Activated naive CD8-positive, alpha-beta T cell treated with anti-CD3 and anti-CD28 coated beads, Interleukin-2, amount 50 U/mL, for 16 hours (primary cell): ENCODE data around the gene NUDT8.
"Not testable (repeated sequence)": the region's sequence is repeated elsewhere in the genome, so short reads cannot be mapped to it uniquely, and the experiment has no call there.

Source experiments
- DNase-seq: peaks from one replicate; pipeline ENCODE4 v3.0.0-alpha.2; 2020; ENCODE audit warnings: low read depth, low spot score

Gene NUDT8

DNA sequence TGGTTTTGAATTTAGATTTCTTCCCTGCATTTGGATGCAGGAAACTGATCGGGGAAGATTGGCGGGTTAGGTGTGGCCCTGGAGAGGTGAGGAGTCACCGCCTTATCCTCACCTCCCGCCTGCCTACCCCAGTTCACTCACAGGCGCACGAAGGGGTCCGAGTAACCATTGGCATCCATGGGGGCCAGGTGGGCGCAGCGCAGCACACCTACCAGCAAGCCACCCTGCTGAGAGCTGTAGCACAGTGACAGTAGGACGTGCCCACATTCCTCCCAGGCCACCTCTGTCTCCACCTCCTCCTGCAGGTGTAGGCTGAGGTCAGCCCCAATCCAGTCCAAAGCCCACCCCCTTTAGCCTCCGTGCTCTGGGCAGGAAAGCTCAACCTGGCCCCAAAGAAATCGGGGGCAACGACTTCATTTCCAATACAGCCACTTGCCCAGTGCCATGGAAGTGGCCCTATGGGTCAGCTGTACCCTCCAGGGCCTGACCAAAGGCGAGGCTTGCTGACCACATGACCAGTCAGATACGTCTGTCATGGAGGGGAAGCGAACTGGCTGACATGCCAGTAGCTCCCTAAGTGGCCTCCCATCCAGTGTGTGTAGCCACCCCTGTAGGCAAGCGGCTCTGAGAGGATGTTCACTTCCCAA, 16.3 kb downstream of the NUDT8 start:
- DNase-seq: no peak

GRCh38 chr11:67612751-67613150, 17.0 kb downstream of the NUDT8 start:
- DNase-seq: no peak

DNA sequence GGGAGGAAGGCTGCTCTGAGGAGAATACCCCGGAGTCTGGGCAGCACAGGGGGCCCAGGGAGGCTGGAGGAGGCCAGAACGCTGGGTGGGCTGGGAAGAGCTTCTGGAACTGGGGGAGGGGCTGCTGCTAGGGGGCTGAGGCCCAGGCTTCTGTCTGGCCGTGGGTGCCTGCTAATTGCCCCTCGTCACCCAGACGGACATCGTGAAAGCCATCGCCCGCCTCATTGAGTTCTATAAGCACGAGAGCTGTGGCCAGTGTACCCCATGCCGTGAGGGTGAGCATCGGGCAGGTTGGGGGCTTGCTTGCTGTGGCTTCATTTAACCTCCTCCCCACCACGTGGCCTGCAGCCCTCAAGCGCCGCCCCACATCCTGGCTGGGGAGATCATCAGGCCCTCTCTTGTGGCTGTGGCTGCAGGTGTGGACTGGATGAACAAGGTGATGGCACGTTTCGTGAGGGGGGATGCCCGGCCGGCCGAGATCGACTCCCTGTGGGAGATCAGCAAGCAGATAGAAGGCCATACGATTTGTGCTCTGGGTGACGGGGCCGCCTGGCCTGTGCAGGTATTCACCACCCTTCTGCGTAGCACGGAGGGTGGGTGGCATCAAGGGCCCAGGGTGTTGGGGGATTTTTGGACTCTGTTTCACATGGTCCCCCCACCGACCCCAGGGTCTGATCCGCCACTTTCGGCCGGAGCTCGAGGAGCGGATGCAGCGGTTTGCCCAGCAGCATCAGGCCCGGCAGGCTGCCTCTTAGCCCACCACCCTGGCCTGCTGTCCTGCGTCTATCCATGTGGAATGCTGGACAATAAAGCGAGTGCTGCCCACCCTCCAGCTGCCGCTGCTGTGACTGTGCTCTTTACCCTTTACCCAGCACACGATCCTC, 17.8 kb downstream of the NUDT8 start:
- DNase-seq: no peak

DNA sequence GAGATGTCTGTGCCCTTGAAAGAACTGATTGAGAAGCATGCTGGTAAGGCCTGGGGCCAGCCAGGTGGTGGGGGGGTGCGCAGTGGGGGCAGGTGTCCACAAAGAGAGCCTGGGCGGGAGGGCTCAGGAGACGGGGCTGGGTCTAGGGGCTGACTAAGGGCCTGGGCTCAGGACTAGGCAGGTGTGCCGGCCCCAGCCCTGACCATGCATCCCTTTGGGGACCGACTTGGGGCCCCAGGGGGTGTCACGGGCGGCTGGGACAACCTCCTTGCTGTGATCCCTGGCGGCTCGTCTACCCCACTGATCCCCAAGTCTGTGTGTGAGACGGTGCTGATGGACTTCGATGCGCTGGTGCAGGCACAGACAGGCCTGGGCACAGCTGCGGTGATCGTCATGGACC, 18.6 kb downstream of the NUDT8 start:
- DNase-seq: no peak

DNA sequence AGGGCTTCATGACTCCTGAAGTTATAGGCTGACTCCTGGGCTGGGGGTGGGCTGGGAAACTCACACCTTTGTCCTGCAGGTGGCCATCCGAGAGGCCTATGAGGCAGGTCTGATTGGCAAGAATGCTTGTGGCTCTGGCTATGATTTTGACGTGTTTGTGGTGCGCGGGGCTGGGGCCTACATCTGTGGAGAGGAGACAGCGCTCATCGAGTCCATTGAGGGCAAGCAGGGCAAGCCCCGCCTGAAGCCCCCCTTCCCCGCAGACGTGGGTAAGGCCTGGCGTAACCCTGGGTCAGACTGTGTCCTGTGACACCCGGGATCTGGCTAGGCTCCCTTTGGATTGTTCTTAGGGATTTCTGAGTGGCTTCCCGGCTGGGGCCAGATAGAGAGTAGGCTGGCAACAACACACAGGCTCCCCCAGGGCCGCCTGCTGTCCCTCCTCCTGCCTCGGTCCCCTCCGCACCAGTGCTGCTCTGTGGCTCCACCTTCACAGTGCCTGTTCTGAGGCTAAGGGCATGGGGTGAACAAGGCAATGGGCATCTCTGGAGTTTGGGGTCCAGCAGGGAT, 19.4 kb downstream of the NUDT8 start:
- DNase-seq: no peak

- DNase-seq: no peak
Measured at GRCh38 chr11:67609316-67609715, 20.4 kb downstream of the NUDT8 start.

DNA sequence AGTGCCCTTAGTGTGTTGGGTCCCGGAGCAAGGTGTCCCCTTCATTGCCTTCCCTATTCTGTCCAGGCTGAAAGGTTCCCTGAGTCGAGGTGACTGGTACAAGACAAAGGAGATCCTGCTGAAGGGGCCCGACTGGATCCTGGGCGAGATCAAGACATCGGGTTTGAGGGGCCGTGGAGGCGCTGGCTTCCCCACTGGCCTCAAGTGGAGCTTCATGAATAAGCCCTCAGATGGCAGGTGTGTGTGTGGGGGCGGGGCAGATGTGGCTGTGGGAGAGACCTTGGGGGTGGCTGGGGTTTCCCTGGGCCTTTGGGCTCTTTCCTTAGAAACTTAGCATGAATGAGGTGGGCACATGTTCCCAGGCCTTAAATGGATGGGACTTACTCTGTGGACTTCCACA, 21.3 kb downstream of the NUDT8 start:
- no peak for DNase-seq

DNA sequence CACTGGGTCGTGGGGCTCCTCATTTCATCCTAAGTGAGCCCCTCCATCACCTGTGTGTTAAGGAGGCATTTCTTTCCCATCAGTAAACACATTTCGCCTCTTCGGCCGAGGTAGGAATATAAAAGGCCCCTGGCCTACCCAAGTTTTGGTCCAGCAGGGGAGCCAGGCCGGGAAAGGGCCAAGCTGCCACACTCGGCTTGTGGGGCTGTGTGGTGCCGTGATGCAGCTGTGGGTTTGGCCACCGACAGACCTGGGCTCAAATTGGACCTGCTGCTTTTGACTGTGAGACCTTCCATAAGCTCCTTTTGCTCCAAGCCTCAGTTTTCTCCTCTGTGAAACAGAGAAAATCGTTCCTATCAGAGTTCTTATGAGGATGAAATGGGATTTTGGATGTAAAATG, 22.2 kb downstream of the NUDT8 start:
- no peak for DNase-seq

GRCh38 chr11:67606492-67607295, 23.0 kb downstream of the NUDT8 start, which contains the start of gene NDUFV1:
Gene NDUFV1 (plus strand): TSS chr11:67606936. CDS start chr11:67607005, 69 bp downstream.
- DNase-seq: peak; percentile 93

DNA sequence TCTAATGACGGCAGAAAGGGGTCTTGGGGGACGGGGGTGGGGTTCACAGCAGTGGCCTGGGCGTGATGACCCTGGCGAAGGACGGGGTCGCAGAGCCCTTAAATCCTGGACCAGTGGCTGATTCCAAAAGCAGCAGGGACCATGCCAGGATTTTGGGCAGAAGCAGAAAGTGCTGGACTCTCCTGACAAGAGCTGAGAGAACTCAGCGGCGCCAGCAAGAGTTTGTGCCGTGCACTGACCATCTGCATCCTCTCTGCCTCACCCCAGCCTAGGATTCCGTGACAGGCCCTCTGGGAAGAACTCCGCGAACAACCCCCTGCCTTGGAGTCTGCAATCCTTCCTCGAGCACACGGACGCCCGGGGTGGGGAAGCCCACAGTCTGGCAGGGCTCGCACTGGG, 23.6 kb downstream of the NUDT8 start:
- DNase-seq: no peak

DNA sequence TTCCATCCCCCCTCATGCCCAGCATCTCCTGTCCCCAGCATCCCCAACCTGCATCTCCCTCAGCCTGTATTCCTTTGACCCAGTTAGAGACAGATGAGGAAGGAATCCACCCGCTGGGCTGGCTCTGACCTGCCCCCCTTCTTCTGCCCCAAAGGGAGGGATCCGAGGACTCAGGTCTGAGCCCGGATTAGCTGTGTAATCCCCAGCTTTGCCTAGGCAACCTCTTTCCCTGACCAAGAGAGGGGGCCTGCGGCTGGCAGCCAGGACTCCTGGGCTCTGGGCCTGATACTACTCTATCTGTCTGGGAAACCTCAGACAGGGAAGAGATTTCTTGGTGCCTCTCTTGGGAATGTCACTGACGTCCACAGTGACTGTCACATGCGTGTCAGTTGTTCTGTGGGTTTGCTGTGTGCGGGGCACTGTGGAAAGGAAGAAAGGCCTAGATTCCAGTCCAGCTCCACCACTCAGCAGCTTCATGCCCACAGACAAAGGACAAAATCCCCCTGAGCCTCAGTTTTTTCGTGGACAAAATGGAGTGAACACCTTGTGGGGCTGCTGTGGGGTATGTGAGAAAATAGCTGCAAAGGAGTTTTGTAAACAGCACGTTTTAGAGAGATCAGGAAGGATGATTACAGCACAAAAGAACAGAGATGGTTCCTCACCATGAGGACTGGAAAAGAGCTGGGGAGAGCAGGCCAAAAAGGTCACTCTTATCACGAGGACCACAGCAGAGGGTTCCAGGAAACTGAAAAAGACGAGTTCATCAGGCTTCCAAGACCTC, 24.3 kb downstream of the NUDT8 start:
- DNase-seq: no peak

- no peak for DNase-seq
Measured at GRCh38 chr11:67604815-67605214, 24.9 kb downstream of the NUDT8 start.

DNA sequence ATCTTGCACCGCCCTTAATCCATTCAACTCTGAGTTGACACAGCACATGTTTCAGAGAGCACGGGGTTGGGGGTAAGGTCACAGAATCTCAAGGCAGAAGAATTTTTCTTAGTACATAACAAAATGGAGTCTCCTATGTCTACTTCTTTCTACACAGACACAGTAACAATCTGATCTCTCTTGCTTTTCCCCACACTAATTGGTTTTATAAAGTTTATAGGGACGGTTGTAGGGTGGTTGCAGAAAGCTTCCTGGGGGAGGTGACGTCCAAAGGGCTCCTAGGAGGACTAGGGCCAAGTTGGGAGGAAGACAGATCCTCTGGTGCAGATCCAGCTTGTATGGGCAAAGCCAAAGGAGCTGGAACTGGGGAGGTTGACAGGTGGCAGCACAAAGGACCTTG, 25.6 kb downstream of the NUDT8 start:
- not testable (repeated sequence) for DNase-seq

DNA sequence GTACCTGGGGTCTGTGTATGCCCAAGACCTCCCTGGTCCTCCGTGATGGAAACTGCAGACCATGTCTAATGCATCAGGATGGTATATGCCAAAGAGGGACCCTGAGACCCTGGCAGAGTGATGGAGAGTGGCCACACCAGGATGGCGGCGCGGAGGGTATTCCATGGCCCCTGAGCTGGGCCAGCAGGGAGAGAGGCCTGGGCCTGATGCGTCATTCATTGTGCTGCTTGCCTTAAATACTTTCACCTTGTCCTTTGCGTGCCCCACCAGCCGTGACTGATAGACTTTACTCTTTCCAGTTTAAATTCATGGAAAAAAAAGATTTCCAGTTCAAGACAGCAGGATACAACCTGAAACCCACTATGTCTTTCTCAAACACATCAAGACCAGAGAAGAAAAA, 28.6 kb downstream of the NUDT8 start:
- DNase-seq: no peak

- no peak for DNase-seq
Measured at GRCh38 chr11:67600324-67601029, 29.3 kb downstream of the NUDT8 start.

GRCh38 chr11:67599149-67599548, 30.6 kb downstream of the NUDT8 start:
- no peak for DNase-seq

- DNase-seq: not testable (repeated sequence)
Measured at GRCh38 chr11:67597963-67598362, 31.8 kb downstream of the NUDT8 start.

DNA sequence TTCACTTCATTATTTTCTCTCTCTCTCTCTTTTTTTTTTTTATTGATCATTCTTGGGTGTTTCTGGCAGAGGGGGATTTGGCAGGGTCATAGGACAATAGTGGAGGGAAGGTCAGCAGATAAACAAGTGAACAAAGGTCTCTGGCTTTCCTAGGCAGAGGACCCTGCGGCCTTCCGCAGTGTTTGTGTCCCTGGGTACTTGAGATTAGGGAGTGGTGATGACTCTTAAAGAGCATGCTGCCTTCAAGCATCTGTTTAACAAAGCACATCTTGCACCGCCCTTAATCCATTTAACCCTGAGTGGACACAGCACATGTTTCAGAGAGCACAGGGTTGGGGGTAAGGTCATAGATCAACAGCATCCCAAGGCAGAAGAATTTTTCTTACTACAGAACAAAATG, 32.3 kb downstream of the NUDT8 start:
- DNase-seq: not testable (repeated sequence)

DNA sequence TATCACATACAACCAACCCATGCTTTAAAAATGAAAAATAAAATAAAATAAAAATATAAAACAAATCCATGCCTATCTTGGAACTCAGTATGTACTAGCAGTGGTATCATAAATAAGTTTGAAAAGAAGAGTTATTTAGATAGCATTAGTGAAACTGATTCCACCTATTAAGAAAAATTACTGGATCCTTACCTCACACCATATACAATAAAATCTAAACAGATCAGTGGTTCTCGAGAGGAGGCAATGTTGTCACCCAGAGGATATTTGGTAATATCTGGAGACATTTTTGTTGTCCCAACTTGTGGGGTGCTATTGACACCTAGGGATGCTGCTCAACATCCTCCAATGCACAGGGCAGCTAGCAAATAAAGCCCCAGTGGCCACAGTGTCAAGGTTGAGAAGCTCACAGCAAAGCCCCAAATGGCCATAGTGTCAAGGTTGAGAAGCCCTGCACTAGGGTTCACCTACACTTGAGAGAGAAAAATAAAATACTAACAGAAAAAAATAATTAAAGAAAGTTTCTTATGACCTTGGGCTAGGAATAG, 32.9 kb downstream of the NUDT8 start:
- no peak for DNase-seq

GRCh38 chr11:67594480-67594879, 35.3 kb downstream of the NUDT8 start:
- no peak for DNase-seq
